Testis (tissue), 2 donors: ENCODE measurements around the gene COL4A3.

ENCODE experiments used
- POLR2A ChIP-seq: fragments of 450-650 bp; IDR thresholded peaks from one replicate; pipeline ENCODE4 v1.6.1; 2017; ENCODE audit warnings: antibody characterized with exemption, mild to moderate bottlenecking, moderate library complexity
- TF ChIP-seq, protein P1 (sequence below), 3 experiments: fragments of 450-650 bp in 2 of 3; fragments of 200-600 bp in 1 of 3; sonication (generic) in 1 of 3; IDR thresholded peaks; one replicate each; pipeline ENCODE4 v1.5.1; 2016 to 2019; ENCODE audit warnings: antibody characterized with exemption in 3 of 3, mild to moderate bottlenecking in 2 of 3, moderate library complexity in 1 of 3

DNA sequence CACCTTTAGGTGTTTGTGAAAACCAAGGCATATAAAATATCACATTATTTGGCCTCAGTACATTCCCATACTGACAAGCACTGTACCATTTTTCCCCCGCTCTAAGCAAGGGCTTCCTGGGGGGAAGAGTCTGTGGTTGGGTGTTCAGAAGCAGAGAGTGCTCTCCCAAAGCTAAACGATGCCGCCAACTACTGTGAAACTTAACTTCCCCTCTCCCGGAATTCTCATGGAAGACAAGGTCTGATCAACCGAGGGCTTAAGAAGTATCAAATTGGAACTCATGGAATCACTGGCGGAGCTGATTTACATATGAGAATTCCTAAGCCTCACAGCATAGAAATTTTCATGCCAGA is 160.2 kb downstream of the COL4A3 start:
- TF ChIP-seq, protein P1, sequence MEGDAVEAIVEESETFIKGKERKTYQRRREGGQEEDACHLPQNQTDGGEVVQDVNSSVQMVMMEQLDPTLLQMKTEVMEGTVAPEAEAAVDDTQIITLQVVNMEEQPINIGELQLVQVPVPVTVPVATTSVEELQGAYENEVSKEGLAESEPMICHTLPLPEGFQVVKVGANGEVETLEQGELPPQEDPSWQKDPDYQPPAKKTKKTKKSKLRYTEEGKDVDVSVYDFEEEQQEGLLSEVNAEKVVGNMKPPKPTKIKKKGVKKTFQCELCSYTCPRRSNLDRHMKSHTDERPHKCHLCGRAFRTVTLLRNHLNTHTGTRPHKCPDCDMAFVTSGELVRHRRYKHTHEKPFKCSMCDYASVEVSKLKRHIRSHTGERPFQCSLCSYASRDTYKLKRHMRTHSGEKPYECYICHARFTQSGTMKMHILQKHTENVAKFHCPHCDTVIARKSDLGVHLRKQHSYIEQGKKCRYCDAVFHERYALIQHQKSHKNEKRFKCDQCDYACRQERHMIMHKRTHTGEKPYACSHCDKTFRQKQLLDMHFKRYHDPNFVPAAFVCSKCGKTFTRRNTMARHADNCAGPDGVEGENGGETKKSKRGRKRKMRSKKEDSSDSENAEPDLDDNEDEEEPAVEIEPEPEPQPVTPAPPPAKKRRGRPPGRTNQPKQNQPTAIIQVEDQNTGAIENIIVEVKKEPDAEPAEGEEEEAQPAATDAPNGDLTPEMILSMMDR (IDR thresholded peaks at IDR 0.05): no peak
- TF ChIP-seq POLR2A: no peak
